Mesenteric fat pad (tissue), 1 donor: ENCODE measurements around the gene LPCAT4. TPM values are rescaled to one million over a fixed set of nuclear protein-coding genes. Genes with fewer than 3 reads are reported as not detected.
A peak's percentile ranks its signal among the peaks of the same experiment; 100 is the strongest.

Source experiments
- DNase-seq: peaks from one replicate; pipeline ENCODE4 v3.0.0-alpha.2; 2020; ENCODE audit warnings: low spot score
- total RNA-seq: library from RNA; stranded (reverse); fragmentation: NEBNext Ultra II Directional; extraction: Animal tissue kit (Norgen Biotek cat#: 25700); gene quantifications from one replicate; pipeline ENCODE4 v1.2.1, GENCODE V29; 2021
- donor health status: DM: yes; HTN: yes; CAD: no.

LPCAT4 gene
- total RNA-seq, 1 donor from 2014 or later = 24.1 TPM

- DNase-seq = peak; percentile 77
Observed at GRCh38 chr15:34339946-34340345, 27.1 kb downstream of the LPCAT4 start.

- DNase-seq = peak; percentile 86
Observed at GRCh38 chr15:34338347-34338746, 28.6 kb downstream of the LPCAT4 start.

GRCh38 chr15:34337557-34338306 lies 29.3 kb downstream of the LPCAT4 start, which contains the start of gene SLC12A6:
Gene SLC12A6 (minus strand): TSS chr15:34337781. CDS start chr15:34336680, 1,101 bp downstream.
- peak; percentile 96 for DNase-seq

GRCh38 chr15:34336991-34337556 lies 29.9 kb downstream of the LPCAT4 start:
- DNase-seq = peak; percentile 88

GRCh38 chr15:34336231-34336990 lies 30.6 kb downstream of the LPCAT4 start:
- DNase-seq = no peak

GRCh38 chr15:34335176-34336032 lies 31.6 kb downstream of the LPCAT4 start:
- no peak for DNase-seq

GRCh38 chr15:34334672-34335071 lies 32.3 kb downstream of the LPCAT4 start:
- DNase-seq = no peak

- DNase-seq = no peak
Observed at GRCh38 chr15:34332553-34333120, 34.4 kb downstream of the LPCAT4 start.

GRCh38 chr15:34331809-34332208 lies 35.2 kb downstream of the LPCAT4 start:
- DNase-seq = no peak

GRCh38 chr15:34330279-34330678 lies 36.7 kb downstream of the LPCAT4 start:
- DNase-seq = no peak

GRCh38 chr15:34329006-34329405 lies 38.0 kb downstream of the LPCAT4 start:
- no peak for DNase-seq

- no peak for DNase-seq
Observed at GRCh38 chr15:34327906-34328305, 39.1 kb downstream of the LPCAT4 start.

GRCh38 chr15:34325368-34325767 lies 41.6 kb downstream of the LPCAT4 start:
- DNase-seq = no peak

GRCh38 chr15:34324933-34325332 lies 42.1 kb downstream of the LPCAT4 start:
- DNase-seq = no peak

GRCh38 chr15:34323217-34323616 lies 43.8 kb downstream of the LPCAT4 start:
- DNase-seq = no peak

GRCh38 chr15:34318277-34319079 lies 48.5 kb downstream of the LPCAT4 start:
- DNase-seq = no peak

- no peak for DNase-seq
Observed at GRCh38 chr15:34314491-34315490, 52.2 kb downstream of the LPCAT4 start.

- no peak for DNase-seq
Observed at GRCh38 chr15:34311563-34311962, 55.4 kb downstream of the LPCAT4 start.
